Loucy (cell line): ENCODE measurements around the gene SSBP3.

Source experiments
- H2AFZ ChIP-seq: fragments of 200-600 bp; sonication (generic); 2 replicates; pipeline ENCODE4 v1.6.0; 2016; ENCODE audit warnings: antibody characterized with exemption, mild to moderate bottlenecking, low read length, moderate library complexity
- H3F3A ChIP-seq: fragments of 200-600 bp; 2 replicates; pipeline ENCODE4 v1.6.0; 2016; ENCODE audit warnings: antibody characterized with exemption, low read depth, mild to moderate bottlenecking
- H3K27me3 ChIP-seq: fragments of 200-600 bp; sonication (generic); 2 replicates; pipeline ENCODE4 v1.6.1; 2014; ENCODE audit warnings: low read length, mild to moderate bottlenecking; ENCODE audit not compliant: insufficient read depth, poor library complexity, severe bottlenecking
- H3K36me3 ChIP-seq: fragments of 200-600 bp; sonication (generic); 2 replicates; pipeline ENCODE4 v1.6.1; 2016; ENCODE audit warnings: low read length; ENCODE audit not compliant: insufficient read depth
- H3K4me1 ChIP-seq: fragments of 200-600 bp; sonication (generic); 2 replicates; pipeline ENCODE4 v1.5.1; 2014; ENCODE audit warnings: low read length, mild to moderate bottlenecking; ENCODE audit not compliant: insufficient read depth, poor library complexity, severe bottlenecking
- H3K4me2 ChIP-seq: fragments of 200-600 bp; sonication (generic); 2 replicates; pipeline ENCODE4 v1.6.0; 2014; ENCODE audit warnings: antibody characterized with exemption, low read length, low read depth, mild to moderate bottlenecking; ENCODE audit not compliant: poor library complexity, severe bottlenecking
- H3K4me3 ChIP-seq: fragments of 200-600 bp; sonication (generic); 2 replicates; pipeline ENCODE4 v1.5.1; 2014; ENCODE audit warnings: low read length, mild to moderate bottlenecking, mixed read lengths; ENCODE audit not compliant: poor library complexity, severe bottlenecking
- H3K79me2 ChIP-seq: fragments of 200-600 bp; sonication (generic); 2 replicates; pipeline ENCODE4 v1.6.1; 2014; ENCODE audit warnings: low read length; ENCODE audit not compliant: insufficient read depth
- H3K9ac ChIP-seq: fragments of 200-600 bp; sonication (generic); 2 replicates; pipeline ENCODE4 v1.6.0; 2014; ENCODE audit warnings: mild to moderate bottlenecking, low read depth, low read length, moderate library complexity; ENCODE audit not compliant: poor library complexity, severe bottlenecking
- H3K9me2 ChIP-seq: fragments of 200-600 bp; sonication (generic); replicated peaks from 2 replicates; pipeline ENCODE4 v1.6.1; 2016; ENCODE audit warnings: low read depth, low read length, mixed read lengths
- H3K9me3 ChIP-seq: fragments of 200-600 bp; sonication (generic); 2 replicates; pipeline ENCODE4 v1.6.1; 2014; ENCODE audit warnings: mild to moderate bottlenecking, antibody characterized with exemption, low read length, low read depth; ENCODE audit not compliant: insufficient read depth
- H4K20me1 ChIP-seq: fragments of 200-600 bp; sonication (generic); 2 replicates; pipeline ENCODE4 v1.6.0; 2014; ENCODE audit warnings: antibody characterized with exemption, low read length, mild to moderate bottlenecking; ENCODE audit not compliant: insufficient read depth, poor library complexity, severe bottlenecking
- EZH2phosphoT487 ChIP-seq: fragments of 200-600 bp; IDR thresholded peaks from 2 replicates; pipeline ENCODE4 v1.6.1; 2018; ENCODE audit warnings: antibody characterized with exemption, mild to moderate bottlenecking, moderate library complexity, borderline replicate concordance
- TF ChIP-seq, protein P1 (sequence below): fragments of 200-600 bp; sonication (generic); conservative IDR thresholded peaks from 2 replicates; pipeline ENCODE4 v1.5.1; 2014; ENCODE audit warnings: mild to moderate bottlenecking, antibody characterized with exemption, low read length

The SSBP3 gene

DNA sequence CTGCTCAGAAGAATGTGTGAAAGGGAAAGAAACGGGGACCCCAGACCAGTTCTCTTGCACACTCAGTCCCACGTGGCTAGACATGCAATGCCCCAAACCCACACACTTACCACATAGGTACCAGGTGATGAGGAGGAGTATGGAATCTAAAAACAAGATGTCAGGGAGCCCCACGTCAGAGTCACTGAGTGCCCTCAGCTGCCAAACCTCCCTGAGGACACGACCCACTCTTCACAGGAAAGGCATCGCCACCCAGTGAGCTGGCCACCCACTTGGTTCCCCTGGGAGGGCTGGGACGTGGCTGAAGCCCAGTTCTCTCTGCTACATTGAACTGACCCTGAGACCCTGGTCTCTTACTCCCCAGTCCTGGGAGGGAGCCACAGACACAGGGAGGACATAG is 164.8 kb downstream of the SSBP3 start:
- H3F3A ChIP-seq: no peaks in the 10 kb centered on the region
- TF ChIP-seq, protein P1, sequence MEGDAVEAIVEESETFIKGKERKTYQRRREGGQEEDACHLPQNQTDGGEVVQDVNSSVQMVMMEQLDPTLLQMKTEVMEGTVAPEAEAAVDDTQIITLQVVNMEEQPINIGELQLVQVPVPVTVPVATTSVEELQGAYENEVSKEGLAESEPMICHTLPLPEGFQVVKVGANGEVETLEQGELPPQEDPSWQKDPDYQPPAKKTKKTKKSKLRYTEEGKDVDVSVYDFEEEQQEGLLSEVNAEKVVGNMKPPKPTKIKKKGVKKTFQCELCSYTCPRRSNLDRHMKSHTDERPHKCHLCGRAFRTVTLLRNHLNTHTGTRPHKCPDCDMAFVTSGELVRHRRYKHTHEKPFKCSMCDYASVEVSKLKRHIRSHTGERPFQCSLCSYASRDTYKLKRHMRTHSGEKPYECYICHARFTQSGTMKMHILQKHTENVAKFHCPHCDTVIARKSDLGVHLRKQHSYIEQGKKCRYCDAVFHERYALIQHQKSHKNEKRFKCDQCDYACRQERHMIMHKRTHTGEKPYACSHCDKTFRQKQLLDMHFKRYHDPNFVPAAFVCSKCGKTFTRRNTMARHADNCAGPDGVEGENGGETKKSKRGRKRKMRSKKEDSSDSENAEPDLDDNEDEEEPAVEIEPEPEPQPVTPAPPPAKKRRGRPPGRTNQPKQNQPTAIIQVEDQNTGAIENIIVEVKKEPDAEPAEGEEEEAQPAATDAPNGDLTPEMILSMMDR: no peak
- no peaks in the 10 kb centered on the region for H3K79me2 ChIP-seq
- H3K9ac ChIP-seq: no peak overlapping the region
- H4K20me1 ChIP-seq: no peaks in the 10 kb centered on the region
- no peaks in the 10 kb centered on the region for H3K4me1 ChIP-seq
- H3K27me3 ChIP-seq: no peaks in the 10 kb centered on the region
- H3K9me2 ChIP-seq: no peaks in the 10 kb centered on the region
- H3K4me2 ChIP-seq: no peak overlapping the region
- peaks cover 70% of the 10 kb centered on the region; the same call in 1 of the 2 replicates for H3K36me3 ChIP-seq
- H3K4me3 ChIP-seq: no peak overlapping the region
- H3K9me3 ChIP-seq: no peaks in the 10 kb centered on the region
- no peak overlapping the region for H2AFZ ChIP-seq

DNA sequence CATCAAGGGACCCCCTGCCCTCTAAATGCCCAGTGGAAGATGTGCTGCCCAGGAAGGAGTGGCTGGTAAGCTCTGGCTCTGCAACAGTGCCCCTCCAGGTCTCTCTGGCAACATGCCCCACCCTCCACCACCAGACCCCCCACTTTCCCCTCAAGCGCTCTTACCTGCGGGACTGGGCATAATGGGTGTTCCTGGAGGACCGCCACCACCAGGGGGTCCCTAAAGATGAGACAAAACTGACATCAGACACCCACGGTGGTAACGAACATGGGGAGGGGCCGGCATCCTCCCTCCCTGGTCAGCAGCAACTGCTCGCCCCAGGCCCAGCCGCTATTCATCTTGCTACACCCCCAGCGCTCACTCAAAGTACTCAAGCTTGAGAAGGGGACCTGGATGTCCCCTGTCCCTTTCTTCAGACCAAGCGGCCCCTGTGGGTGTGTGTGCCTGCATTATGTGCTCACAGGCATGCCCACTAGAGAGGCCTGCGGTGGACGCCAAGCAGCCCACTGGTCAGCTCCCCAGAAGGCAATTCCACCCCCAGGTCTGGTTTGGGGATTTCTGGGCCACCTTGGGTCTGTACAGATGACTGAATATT is 165.4 kb downstream of the SSBP3 start:
- H3F3A ChIP-seq: no peaks in the 10 kb centered on the region
- H3K4me3 ChIP-seq: no peak overlapping the region
- H3K27me3 ChIP-seq: no peaks in the 10 kb centered on the region
- H4K20me1 ChIP-seq: no peaks in the 10 kb centered on the region
- H3K36me3 ChIP-seq: peaks cover 65% of the 10 kb centered on the region; the same call in 1 of the 2 replicates
- no peaks in the 10 kb centered on the region for H3K79me2 ChIP-seq
- no peak for TF ChIP-seq EZH2phosphoT487
- TF ChIP-seq, protein P1: no peak
- H2AFZ ChIP-seq: no peak overlapping the region
- no peak overlapping the region for H3K9ac ChIP-seq
- no peaks in the 10 kb centered on the region for H3K4me1 ChIP-seq
- H3K9me2 ChIP-seq: no peaks in the 10 kb centered on the region
- no peaks in the 10 kb centered on the region for H3K9me3 ChIP-seq
- no peak overlapping the region for H3K4me2 ChIP-seq

DNA sequence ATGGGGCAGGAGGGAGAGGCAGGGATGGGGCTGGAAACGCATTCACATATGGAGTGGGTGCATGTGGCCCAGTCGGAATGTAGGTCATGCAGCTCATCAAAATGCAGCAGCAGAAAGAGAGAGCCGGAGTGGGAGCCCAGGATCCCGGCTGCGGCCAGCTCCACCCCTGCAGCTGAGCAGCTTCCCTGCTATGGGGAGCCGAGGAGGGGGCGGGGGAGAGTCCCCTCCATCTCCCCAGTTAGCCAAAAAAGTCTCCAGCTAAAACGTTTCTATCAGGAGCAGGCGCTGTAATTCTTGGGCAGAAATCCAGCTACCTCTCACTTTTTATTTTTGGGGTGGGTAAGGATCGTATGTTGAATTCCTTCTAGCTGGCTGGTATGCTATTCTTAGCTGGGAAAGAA is 166.6 kb downstream of the SSBP3 start:
- Histone ChIP-seq H3K4me3 (no peak overlapping the region), H3K9ac (no peak overlapping the region), H3K27me3 (no peaks in the 10 kb centered on the region), H3K4me2 (no peak overlapping the region), H3K9me2 (no peaks in the 10 kb centered on the region), H3F3A (no peaks in the 10 kb centered on the region), H3K79me2 (no peaks in the 10 kb centered on the region), H4K20me1 (no peaks in the 10 kb centered on the region), H3K36me3 (peaks cover 57% of the 10 kb centered on the region; the same call in 1 of the 2 replicates), H2AFZ (no peak overlapping the region), H3K4me1 (no peaks in the 10 kb centered on the region), H3K9me3 (no peaks in the 10 kb centered on the region)
- TF ChIP-seq, protein P1: no peak
- TF ChIP-seq EZH2phosphoT487: no peak
